HG02981 (cell line): ENCODE results near the gene DNASE1L1.

Source experiments
- ATAC-seq: cut with Tn5 transposase; IDR thresholded peaks from one replicate; pipeline ENCODE4 v1.9.1; 2021; ENCODE audit warnings: mild to moderate bottlenecking, moderate library complexity; ENCODE audit not compliant: unreplicated experiment

The DNASE1L1 gene

DNA sequence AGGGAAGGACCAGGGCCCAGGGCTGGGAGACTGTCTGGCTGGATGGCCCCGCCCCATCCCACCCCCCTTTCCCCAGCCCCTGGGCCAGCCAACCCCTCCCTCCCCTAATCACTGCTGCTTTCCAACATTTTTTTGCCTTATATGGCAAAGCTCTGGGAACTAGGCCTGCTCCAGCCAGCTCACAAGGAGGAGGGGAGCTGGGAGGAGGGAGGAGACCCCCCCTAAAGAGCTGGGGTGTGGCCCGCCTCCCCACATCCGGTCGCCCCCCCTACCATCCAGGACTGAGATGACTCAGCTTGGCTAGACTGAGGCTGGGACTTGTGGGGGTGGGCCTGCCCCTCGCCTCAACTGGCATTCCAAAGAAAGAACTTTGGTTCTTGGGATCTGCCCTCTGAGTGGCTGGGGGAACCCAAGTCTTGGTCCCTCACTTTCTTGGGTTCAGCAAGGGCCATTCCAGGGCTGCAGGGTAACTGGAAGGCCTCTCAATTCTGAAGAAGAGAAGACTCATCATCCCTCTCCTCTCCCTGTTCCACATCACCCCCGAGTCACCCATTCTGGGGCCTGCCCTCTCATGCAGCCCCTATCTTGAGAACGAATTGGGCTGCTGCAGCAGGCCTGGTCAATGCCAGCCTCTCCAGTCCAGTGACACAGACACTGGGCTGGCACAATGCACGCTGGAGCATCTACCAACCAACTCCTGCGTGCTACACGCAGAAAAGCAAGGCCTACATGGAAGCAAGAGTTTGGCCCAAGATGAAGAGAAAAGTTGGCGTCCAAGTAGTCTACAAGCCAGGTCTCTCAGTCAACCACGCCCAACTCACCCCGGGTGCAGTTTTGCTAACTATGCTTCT is 39.4 kb downstream of the DNASE1L1 start:
- no peak for ATAC-seq

DNA sequence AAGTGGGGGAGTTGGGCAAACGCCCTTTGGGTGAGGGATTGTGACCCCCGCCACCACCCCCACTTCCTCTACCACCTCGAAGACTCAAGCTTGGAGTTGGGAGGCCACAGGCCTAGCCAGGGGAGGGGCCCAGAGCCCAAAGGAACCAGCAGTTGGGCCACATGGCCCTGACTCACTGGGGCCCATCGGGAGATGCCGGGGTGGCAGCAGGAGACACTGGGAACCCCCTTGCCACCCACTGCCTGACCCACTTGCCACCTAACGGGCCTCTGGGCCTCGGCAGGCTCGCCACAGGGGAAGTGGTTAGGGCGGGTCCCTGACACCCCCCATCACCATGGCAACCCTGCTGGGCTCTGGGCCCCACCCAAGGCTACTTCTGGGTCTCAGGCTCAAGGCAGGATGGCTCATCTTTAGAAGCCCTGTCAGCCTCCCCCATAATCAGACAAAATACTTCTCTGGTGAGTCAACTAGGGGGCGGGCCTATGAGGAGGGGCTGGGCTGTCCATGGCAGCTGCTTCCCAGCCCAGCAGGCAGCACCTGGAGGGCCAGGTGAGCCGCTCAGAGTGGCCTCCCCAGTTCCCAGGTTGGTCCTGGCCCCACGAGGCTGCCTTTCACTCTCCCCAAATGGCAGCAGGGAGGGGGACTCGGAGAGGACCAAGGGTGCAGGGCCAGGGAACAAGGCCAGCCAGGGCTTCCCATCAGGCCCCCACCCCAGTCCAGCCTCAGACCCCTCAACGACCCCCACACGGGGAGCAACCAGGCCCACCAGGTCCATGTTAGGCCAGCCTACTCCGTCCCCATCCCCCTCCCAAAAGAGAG is 40.2 kb downstream of the DNASE1L1 start:
- ATAC-seq, result no peak

DNA sequence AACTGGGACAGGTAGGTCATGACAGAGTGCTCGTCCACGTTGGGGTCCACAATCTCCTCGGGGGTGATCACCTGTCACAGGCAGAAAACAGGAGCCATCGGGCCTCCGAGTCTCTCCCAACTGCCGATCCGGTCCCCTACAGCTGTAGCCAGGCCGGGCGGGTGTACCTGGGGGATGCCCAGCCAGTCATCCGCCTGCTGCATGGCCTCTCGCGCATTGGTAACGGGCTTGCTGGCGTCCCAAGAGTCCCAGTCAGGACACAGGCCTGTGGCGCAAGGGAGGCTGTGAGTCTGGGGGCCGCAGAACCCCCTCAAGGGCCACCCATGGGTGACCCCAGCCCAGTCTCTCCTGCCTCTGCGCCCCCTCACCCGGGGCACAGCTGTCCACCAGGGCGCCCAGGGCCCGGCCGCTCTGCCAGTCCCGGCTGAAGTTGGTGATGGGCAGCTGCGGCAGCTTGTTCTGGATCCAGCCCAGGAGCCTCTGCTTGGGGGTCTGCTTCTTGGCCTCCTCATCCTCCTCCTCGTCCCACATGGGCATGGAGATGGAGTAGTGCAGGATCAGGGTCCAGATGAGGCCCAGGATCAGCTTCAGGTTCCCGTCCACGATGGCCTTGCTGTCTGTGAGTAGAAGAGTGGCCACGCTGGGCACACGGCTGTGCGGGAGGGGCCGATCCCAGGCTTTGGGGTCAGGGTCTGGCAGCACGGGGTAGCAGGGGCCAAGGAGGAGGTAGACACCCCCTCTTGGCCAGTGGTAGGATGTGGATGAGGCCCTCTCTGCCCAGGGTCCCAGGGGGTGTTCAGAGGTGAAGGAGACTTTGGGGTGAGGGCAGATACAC is 41.4 kb downstream of the DNASE1L1 start:
- ATAC-seq, result no peak

DNA sequence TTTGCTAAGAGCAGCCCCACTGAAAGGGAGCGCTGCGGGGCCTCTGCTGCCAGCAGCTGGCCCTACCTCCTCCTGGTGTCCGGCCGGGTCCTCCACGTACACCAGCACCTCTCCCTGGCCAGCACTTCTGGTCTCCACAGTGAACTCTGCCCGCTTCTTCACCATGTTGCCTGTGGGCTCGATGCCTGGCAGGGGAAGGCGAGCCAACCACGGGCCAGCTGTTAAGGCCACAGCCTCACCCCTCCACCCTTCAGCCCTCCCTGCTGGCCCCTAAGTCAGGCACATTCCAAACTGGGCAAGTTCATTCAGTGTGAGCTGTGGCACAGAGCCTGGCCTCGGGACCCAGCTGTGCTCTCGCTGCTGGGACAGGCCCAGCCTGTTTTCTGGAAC is 42.4 kb downstream of the DNASE1L1 start:
- no peak for ATAC-seq

DNA sequence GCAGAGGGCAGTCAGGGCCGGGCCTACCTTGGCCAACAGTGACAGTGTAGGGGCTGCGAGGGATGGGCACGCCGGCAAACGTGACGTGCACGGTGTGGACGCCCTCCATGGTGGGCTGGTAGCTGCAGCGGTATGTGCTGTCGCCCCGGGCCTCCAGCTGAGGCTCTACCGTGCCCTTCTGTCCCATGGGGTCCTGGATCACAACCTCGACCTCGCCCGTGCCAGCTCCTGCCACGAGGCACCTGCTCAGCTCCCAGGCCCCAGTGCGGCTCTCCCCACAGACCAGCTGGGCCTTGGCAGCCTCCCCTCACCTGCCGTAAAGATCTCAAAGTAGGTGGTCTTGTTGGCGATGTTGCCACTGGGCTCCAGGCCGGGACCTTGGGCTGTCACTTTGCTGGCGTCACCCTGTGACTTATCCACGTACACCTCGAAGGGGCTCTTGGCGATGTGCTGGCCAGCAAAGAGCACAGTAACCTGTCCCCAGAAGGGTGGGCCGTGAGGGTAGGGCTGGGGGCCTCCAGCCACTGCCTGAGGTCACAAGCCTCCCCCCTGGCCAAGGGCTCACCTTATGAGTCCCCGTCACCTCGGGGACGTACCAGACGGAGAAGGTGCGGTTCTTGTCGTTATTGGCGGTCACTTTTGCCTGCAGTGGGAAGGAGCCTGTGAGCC is 42.9 kb downstream of the DNASE1L1 start:
- ATAC-seq, result no peak

DNA sequence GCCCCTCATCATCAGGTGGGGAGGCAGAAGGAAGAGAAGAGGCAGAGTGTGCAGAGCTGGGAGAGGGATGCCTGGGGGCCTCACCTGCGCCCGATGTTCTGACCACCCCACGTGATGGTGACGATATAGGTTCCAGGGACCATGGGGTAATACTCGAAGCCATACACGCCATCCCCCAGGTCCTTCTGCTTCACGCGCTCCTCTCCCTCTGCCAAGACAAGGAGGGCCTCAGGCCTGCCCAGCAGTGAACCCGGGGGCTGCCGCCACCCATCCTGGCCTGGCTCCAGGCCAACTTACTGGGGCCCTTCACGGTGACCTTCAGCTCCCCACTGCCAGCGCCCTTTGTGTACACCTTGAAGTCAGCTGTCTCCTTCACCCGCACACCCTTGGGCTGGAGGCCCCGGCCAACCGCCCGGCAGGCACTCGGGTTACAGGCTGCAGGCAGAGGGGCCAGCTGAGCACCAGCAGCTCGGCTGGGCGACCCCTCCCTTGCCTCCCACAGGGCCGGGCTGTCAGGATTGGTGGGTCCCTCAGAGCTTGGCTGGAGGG is 43.9 kb downstream of the DNASE1L1 start:
- no peak for ATAC-seq

DNA sequence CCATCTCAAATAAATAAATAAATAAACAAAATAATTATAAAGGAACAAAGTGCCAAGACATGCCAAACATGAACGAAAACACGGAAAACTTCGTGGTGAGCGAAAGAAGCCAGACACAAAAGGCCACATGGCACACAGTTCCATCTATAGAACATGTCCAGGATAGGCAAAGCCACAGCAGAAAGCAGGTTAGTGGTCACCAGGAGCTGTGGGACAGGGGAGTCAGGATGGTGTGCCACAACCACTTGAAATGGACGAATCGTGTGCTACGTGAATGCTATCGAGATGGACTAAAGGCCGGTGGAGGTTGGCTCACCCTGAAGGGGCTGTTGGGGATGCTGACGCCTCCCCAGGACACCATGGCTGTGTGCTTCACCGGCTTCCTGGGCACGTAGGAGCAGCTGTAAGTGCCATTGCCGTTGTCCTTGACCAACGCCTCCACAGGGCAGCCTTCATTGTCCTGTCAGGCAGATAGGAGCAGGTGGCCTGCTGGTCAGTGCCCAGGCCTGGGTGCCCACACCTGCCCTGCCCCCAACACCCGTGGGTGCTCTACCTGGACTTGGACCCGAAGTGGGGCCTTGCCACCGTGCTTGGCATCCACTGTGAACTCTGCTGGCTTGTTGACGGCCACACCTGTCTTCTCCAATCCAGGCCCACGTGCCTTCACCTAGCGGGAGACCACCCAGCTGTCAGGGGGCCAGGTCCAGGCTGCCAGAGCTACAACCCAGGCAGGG is 45.2 kb downstream of the DNASE1L1 start:
- no peak for ATAC-seq

DNA sequence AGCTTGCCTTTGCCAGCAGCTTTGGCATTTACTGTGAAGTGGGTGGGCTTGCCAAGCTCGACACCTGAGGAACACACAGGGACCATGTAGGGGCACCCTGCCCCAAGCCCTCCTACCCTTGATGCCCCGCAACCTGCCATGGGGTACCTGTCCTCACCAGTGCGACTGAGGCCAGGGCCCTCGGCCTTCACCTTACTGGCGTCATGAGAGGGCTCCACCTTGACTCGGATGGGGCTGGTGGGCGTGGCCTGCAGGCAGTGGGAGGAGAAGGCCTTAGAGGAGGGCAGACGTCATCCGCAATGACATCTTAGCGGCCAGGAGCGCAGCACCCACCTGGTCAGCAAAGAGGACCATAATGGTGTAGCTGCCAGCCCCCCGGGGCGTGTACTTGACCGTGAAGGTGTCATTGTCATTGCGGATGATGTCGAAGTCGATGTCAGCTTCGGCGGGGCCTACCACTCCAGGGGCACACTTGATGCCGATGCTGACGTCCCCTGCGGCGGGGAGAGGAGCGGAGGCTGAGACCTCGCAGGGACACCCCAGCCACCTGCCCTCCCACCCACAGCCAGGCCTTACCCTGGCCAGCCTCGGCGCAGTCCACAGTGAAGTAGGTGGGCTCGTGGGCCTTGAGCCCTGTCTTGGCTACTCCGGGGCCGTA is 46.8 kb downstream of the DNASE1L1 start:
- ATAC-seq, result no peak

DNA sequence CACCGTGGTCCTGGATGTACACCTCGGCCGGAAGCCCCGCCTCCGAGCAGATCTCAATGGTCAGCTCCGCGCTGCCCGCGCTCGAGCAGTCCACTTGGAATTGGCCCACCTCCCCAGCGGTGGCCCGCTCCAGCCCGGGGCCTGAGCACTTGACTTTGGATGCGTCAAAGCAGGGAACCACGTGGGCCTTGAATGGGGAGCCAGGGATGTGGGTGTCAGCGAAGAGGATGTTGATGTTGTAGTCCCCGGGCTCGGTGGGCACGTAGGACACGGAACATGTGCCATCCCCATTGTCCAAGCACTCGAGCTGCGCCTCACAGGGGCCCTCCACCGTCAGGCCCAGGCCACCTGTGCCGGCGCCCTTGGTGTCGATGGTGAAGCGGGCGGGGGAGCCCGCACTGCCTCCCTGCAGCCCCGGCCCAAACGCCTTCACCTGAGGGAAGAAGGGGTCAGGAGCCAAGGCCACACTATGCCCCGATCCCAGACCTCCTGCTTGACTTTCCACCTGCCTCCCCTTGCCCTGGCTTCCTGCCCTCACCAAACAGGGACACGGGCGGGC is 48.8 kb downstream of the DNASE1L1 start:
- ATAC-seq, result no peak

DNA sequence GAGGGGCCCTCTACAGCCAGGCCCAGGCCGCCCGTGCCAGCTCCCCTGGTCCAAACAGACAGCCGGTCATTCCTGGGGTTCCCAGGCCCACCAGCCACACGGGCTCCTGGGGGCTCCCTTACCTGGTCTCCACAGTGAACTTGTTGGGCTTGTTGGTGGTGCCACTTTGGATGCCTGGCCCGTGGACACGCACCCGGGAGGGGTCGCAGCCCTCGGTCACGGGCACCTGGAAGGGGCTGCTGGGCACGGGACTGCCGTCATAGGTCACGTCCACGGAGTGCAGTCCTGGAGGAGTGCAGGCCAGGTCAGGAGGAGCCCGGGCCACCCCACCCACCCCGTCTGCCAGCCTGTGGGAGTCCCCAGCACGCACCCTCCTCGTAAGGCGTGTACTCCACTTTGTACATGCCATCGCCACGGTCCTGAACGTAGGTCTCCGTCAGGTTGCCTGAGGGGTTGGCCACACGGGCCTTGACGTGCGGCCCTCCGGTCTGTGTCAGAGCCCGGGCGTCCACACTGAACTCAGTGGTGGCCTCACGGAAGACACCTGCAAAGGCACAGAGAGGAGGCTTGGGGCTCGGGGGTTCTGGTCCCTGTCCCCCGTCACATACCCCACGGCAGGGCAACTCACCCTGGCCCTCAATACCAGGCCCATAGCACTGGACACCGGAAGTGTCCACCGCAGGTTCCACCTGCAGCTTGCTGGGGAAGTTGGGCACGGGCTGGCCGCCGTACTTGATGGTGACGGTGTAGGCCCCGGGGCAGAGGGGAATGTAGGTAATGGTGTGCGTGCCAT is 49.5 kb downstream of the DNASE1L1 start:
- ATAC-seq, result no peak

DNA sequence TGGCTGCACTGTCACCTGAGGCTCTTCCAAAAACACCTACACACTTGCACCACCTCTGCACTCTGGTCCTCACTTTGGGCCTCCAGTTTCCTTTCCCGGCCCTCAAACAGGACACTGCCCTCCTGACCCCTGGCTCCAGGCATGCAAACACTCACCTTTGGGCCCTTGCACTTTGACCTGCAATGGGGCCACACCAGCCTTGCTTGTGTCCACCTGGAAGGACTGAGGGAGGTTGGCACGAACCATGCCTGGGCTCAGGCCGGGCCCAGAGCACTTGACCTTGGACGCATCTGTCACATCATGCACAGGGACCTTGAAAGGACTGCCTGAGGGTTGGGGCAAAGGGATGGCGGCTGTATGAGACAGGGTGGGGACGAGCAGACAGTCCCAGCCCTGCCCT is 50.2 kb downstream of the DNASE1L1 start:
- ATAC-seq, result no peak

DNA sequence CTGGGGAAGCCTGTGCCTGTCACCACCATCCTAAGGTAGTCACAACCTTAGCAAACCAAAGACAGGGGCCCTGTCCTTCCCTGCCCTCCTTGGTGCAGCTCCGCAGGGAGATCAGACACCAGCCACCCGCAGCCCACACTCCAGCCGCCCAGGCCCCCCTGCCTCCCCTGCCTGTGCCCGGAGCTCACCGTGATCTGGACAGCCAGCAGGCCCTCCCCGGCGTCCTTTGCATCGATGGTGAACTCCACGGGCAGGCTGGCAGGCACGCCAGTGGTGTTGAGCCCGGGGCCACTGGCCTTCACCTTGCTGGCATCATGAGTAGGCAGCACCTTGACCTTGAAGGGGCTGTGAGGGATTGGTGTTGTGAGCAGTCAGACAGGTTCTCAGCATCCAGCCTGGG is 51.0 kb downstream of the DNASE1L1 start:
- ATAC-seq, result no peak

DNA sequence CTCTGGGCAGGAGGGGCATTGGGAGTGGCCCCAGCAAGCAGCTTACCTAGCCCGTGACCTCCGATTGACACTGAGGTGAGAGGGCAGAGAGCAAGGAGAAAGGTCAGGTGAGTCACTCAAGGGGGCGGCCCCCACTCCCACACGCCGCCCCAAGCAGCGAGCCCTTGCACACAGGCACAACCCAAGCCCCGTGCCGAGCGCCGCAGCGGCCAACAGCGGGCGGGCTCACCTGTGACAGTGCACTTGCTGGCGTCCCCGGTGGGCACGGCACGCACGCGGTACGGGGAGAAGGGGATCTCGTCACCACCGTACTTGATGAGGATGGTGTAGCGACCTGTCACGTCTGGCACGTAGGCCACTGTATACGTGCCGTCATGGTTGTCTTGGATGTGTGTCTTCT is 51.8 kb downstream of the DNASE1L1 start:
- no peak for ATAC-seq

DNA sequence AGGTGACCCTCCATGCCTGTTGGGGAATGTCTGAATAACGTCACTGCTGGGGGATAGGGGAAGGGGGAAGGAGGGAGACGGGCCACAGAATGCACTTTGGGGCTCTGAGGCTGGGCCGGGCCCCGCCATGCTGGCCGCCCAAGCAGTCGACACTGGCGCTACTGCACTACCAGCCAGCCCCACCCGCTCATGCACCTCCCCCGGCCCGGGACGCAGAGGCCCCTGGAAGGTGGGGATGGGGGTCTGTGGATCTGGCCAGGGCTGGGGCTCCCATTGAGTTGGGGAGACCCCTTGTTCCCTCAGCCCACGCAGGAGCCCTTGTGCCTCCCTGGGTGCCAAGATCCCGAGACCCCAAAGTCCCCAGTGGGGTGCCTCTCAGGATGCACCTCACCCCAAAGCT is 52.5 kb downstream of the DNASE1L1 start:
- no peak for ATAC-seq

DNA sequence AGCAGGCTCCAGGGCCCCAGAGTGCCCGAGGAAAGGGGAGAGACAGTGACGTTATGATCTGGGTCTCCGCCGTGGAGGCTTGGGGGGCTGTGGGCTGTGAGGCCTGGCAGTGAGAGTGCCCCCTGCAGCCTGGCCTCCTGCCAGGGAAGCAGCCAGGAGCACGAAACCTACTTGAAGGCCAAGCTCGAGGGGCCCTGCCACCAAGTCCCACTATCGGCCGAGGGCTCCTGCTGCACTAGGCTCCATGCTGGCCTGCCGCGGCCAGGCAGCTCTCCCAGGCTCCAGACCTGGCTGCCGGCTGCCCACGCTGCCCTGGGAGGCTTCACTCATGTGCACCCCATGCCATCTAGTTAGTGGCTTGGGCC is 53.3 kb downstream of the DNASE1L1 start:
- ATAC-seq, result no peak

DNA sequence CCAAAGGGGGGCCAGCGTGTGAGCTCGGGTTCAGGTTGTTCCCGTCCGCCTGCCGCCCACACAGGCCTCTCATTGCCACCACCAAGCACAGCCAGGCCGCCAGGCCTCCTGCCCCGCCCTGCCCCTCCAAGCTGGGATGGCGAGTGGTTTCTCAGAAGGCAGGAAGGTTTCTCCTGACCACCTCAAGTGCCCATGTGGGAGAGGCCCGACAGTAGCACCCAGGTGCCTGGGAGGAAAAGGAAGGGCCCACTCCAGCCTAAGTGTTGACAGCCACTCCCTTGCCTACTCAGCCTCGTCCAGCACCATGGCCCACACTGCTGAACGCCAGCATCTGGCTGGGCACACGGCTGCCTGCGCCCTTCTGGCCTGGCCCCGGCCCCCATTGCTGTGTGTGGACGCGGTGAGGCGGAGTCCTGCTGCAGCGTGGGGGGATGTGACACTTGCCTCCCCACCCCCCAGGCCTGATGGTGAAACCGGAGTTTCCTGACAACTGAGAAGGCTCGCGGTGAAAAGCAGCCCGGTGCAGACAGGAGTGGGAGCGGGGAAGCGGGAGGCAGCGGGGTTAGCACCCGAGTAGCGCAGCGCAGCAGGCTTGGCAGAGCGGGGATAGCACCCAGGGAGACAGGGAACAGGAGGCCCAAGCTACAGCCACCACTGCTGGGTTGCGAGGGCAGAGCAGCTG is 53.8 kb downstream of the DNASE1L1 start:
- ATAC-seq, result no peak

DNA sequence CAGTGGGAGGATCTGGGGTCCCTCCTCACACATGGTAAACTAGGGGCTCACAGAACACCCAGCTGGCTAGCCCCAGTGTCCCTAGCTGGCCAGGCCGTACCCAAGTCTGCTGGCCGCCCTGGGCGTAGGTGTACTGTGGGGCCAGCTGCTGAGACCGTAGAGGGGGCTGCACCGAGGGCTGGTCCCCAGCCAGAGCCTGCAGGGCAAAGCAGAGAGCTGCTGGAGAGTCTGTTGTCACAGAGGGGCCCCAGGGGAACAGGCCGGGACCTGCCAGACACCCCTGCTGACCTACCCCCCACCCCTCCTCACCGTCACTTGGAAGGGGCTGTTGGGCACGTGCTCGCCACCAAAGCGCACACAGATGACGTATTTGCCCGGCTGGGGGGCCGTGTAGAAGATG is 54.5 kb downstream of the DNASE1L1 start:
- ATAC-seq, result no peak

DNA sequence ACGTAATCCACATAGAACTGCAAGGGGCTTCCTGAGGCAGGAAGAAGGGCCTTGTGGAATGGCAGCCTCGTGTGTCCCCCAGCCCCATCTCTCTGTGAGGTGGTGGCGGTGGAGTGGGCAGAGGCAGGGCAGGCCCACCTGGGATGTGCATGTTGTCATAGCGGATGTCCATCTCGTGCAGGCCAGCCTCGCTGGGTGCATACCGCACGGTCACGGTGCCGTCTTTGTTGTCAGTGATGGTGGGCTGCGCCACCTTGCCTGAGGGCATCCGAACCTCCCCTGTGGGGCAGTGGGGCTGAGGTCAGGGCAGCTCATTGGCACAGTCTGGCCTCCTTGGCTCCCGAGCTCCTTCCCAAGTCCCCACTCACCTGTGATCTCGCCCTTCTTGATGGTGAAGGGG is 55.0 kb downstream of the DNASE1L1 start:
- ATAC-seq, result no peak
